HG02870 (cell line): ENCODE results near the gene RIMS4.

Experiments
- ATAC-seq: cut with Tn5 transposase; IDR thresholded peaks from one replicate; pipeline ENCODE4 v1.9.1; 2021; ENCODE audit warnings: mild to moderate bottlenecking, moderate library complexity; ENCODE audit not compliant: unreplicated experiment

RIMS4 gene

GRCh38 chr20:44704551-44704971 is 105.8 kb downstream of the RIMS4 start:
- ATAC-seq = no peak

- no peak for ATAC-seq
These were observed 106.3 kb downstream of the RIMS4 start for GRCh38 chr20:44703956-44704488.

GRCh38 chr20:44703183-44703925 is 107.0 kb downstream of the RIMS4 start:
- no peak for ATAC-seq

- no peak for ATAC-seq
These were observed 107.6 kb downstream of the RIMS4 start for GRCh38 chr20:44702776-44703175.

GRCh38 chr20:44701858-44702256 is 108.5 kb downstream of the RIMS4 start:
- ATAC-seq = no peak
